SK-MEL-5 (cell line): ENCODE data around the gene NEK9. TPM values are rescaled to one million over a fixed set of nuclear protein-coding genes. Genes with fewer than 3 reads are reported as not detected.
"Not testable (repeated sequence)": the region's sequence is repeated elsewhere in the genome, so short reads cannot be mapped to it uniquely, and the experiment has no call there.

Experiments
- DNase-seq: peaks from one replicate; pipeline ENCODE4 v3.0.0-alpha.2; 2016; ENCODE audit warnings: low read depth, low spot score
- in situ Hi-C: cut with HindIII; loops from 2 replicates; pipeline ENCODE4 v1.10.0; 2016; ENCODE audit warnings: low sequenced_read_pairs, high pct_unique_total_duplicates, low pct_unique_long_range_greater_than_20kb
- total RNA-seq: library from RNA; depleted of rRNA; stranded (reverse); fragments of >200 nt; shearing (Covaris generic); gene quantifications from 2 replicates; pipeline ENCODE4 v1.2.3, GENCODE V29; 2014

The NEK9 gene
- total RNA-seq, 1 experiment from 2014 or later, result 56.5 TPM

GRCh38 chr14:75088566-75089373 lies 38.1 kb downstream of the NEK9 start:
- in situ Hi-C loops, result no loop called here
- DNase-seq, result peak; percentile 80

- in situ Hi-C loops, result no loop called here
- no peak for DNase-seq
These were observed 38.7 kb downstream of the NEK9 start for GRCh38 chr14:75088153-75088552.

- DNase-seq, result no peak
- in situ Hi-C loops, result no loop called here
These were observed 42.3 kb downstream of the NEK9 start for GRCh38 chr14:75084513-75084912.

GRCh38 chr14:75083271-75083670 lies 43.6 kb downstream of the NEK9 start:
- no peak for DNase-seq
- in situ Hi-C loops, result no loop called here

- DNase-seq, result no peak
- in situ Hi-C loops, result no loop called here
These were observed 45.1 kb downstream of the NEK9 start for GRCh38 chr14:75081660-75082229.

GRCh38 chr14:75079521-75079920 lies 47.3 kb downstream of the NEK9 start:
- DNase-seq, result no peak
- in situ Hi-C loops, result no loop called here

- no peak for DNase-seq
- in situ Hi-C loops, result no loop called here
These were observed 49.1 kb downstream of the NEK9 start for GRCh38 chr14:75077794-75078193.

GRCh38 chr14:75070383-75070782 lies 56.5 kb downstream of the NEK9 start:
- in situ Hi-C loops, result no loop called here
- DNase-seq, result no peak

GRCh38 chr14:75069811-75070145 lies 57.1 kb downstream of the NEK9 start:
- in situ Hi-C loops, result no loop called here
- DNase-seq, result no peak

GRCh38 chr14:75069121-75069810 lies 57.6 kb downstream of the NEK9 start, which contains the start of gene ZC2HC1C:
TSS of gene ZC2HC1C (plus strand) at chr14:75069641. CDS start at chr14:75070574, 933 bp downstream.
- peak; percentile 94 for DNase-seq
- in situ Hi-C loops, result no loop called here

GRCh38 chr14:75068294-75069120 lies 58.3 kb downstream of the NEK9 start:
- no peak for DNase-seq
- in situ Hi-C loops, result no loop called here

GRCh38 chr14:75067765-75068164 lies 59.1 kb downstream of the NEK9 start:
- DNase-seq, in situ Hi-C loops: not testable (repeated sequence)

- DNase-seq, result peak; percentile 74
- in situ Hi-C loops, result no loop called here
These were observed 59.6 kb downstream of the NEK9 start for GRCh38 chr14:75067212-75067611.

- in situ Hi-C loops, result no loop called here
- no peak for DNase-seq
These were observed 60.2 kb downstream of the NEK9 start for GRCh38 chr14:75066691-75067090.

GRCh38 chr14:75064205-75064567 lies 62.7 kb downstream of the NEK9 start:
- in situ Hi-C loops, result no loop called here
- DNase-seq, result no peak

- in situ Hi-C loops, result no loop called here
- DNase-seq, result peak; percentile 89
These were observed 63.2 kb downstream of the NEK9 start, which contains the start of gene ACYP1 for GRCh38 chr14:75063491-75064204. TSS of gene ACYP1 (minus strand) at chr14:75064024. CDS start at chr14:75063553, 471 bp downstream.

- no peak for DNase-seq
- in situ Hi-C loops, result no loop called here
These were observed 63.8 kb downstream of the NEK9 start for GRCh38 chr14:75063013-75063412.
